Common myeloid progenitor, CD34-positive (primary cell): ENCODE data around the gene CRYGN.
A peak's percentile ranks its signal among the peaks of the same experiment; 100 is the strongest.

Source experiments
- CTCF ChIA-PET: fragments of 350-600 bp; sonication (Branson Sonifier 250); formaldehyde crosslinking; loops from one replicate; lab custom pipeline; 2021; ENCODE audit warnings: antibody characterized with exemption; lab: Charles Lee
- POLR2A ChIA-PET: fragments of 350-600 bp; sonication (Branson Sonifier 250); formaldehyde crosslinking; loops from one replicate; lab custom pipeline; 2021; ENCODE audit warnings: antibody characterized with exemption; lab: Charles Lee
- DNase-seq, 3 donors: peaks; one replicate each; pipeline versions ENCODE4 v3.0.0 to v3.0.0-alpha.2; 2013
- H3K27ac ChIP-seq, 2 experiments: 1 replicate in 1 of 2; 2 replicates in 1 of 2; pipeline ENCODE4 v1.7.0; 2013; ENCODE audit warnings: inconsistent platforms in 2 of 2, low read length in 2 of 2, mild to moderate bottlenecking in 2 of 2, low read depth in 1 of 2, moderate library complexity in 1 of 2; ENCODE audit not compliant: severe bottlenecking in 2 of 2, insufficient read depth in 1 of 2, poor library complexity in 1 of 2
- H3K27me3 ChIP-seq, 5 experiments: replicated peaks in 2 of 5; 1 replicate in 3 of 5; 2 replicates in 2 of 5; pipeline versions ENCODE4 v1.6.1 to v1.7.0; 2013; ENCODE audit warnings: low read length in 4 of 5, mild to moderate bottlenecking in 2 of 5, moderate library complexity in 2 of 5, inconsistent platforms in 1 of 5; ENCODE audit not compliant: insufficient read depth in 5 of 5, control insufficient read depth in 4 of 5
- H3K36me3 ChIP-seq, 4 experiments: 1 replicate in 2 of 4; 2 replicates in 2 of 4; pipeline versions ENCODE4 v1.6.1 to v1.7.0; 2013; ENCODE audit warnings: low read length in 3 of 4, control low read depth in 1 of 4, mild to moderate bottlenecking in 1 of 4; ENCODE audit not compliant: control insufficient read depth in 4 of 4, insufficient read depth in 4 of 4
- H3K4me1 ChIP-seq, 4 experiments: 1 replicate in 3 of 4; 2 replicates in 1 of 4; pipeline versions ENCODE4 v1.6.1 to v1.7.1; 2013; ENCODE audit warnings: low read length in 3 of 4, mild to moderate bottlenecking in 3 of 4, control low read depth in 1 of 4, inconsistent platforms in 1 of 4, moderate library complexity in 1 of 4; ENCODE audit not compliant: control insufficient read depth in 4 of 4, insufficient read depth in 4 of 4; ENCODE audit errors: control extremely low read depth in 1 of 4
- H3K4me3 ChIP-seq, 7 experiments: 1 replicate in 4 of 7; 2 replicates in 3 of 7; pipeline versions ENCODE4 v1.5.1 to v1.7.0; 2013; ENCODE audit warnings: mild to moderate bottlenecking in 7 of 7, low read length in 6 of 7, moderate library complexity in 6 of 7, inconsistent platforms in 2 of 7, low read depth in 2 of 7, control low read depth in 1 of 7; ENCODE audit not compliant: insufficient read depth in 4 of 7, control insufficient read depth in 1 of 7; ENCODE audit errors: extremely low read depth in 1 of 7
- H3K9me3 ChIP-seq, 5 experiments: 1 replicate in 4 of 5; 2 replicates in 1 of 5; pipeline versions ENCODE4 v1.6.1 to v1.7.1; 2013; ENCODE audit warnings: low read length in 4 of 5, mild to moderate bottlenecking in 2 of 5, inconsistent platforms in 1 of 5, low read depth in 1 of 5, moderate library complexity in 1 of 5; ENCODE audit not compliant: control insufficient read depth in 4 of 5, insufficient read depth in 2 of 5; ENCODE audit errors: control extremely low read depth in 1 of 5
- WGBS: methylation state at CpG from one replicate; pipeline ENCODE4 v1.1.5; 2013; ENCODE audit not compliant: insufficient coverage; 5-methylcytosine and 5-hydroxymethylcytosine counted together

The CRYGN gene

DNA sequence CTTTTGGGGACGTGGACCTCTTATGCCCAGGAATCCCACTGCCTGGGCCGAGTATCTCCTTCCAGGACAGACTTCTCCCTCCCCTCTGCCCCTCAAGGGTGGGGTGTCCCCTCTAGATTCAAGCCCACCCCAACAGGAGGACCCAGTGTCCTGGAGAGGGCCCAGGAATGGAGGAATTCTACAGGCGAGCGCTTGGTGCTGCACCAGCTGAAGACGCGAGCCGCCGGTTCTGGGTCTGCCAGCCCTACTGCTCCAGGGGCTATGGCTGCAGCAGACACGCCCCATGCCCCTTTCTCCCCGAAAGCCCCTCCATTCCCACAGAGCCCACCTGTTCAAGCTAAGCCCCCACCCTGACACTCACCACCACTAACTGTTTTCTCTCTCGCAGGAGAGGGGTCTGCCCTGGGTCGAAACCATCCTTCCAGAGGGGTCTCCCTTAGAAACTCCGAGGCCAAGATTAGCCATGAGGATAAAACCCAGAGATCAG is 8.6 kb downstream of the CRYGN start:
- ChIA-PET POLR2A (no interaction called here), CTCF (interaction anchor here (0.9 kb wide), 1 partner anchor 63 kb away, joined by 3 read pairs; no protein-coding TSS in a partner anchor)
- Histone ChIP-seq H3K36me3 (no peaks in the 10 kb centered on the region), H3K4me3 (no peak overlapping the region), H3K9me3 (no peaks in the 10 kb centered on the region), H3K27ac (no peak overlapping the region), H3K4me1 (peaks cover 0 to 40% (median 23%) of the 10 kb centered on the region in 4 experiments), H3K27me3 (peaks cover 0 to 24% (median 4%) of the 10 kb centered on the region in 5 experiments)
- DNase-seq = no peak
- WGBS = 96% methylated on average over 9 of the region's 13 CpGs

DNA sequence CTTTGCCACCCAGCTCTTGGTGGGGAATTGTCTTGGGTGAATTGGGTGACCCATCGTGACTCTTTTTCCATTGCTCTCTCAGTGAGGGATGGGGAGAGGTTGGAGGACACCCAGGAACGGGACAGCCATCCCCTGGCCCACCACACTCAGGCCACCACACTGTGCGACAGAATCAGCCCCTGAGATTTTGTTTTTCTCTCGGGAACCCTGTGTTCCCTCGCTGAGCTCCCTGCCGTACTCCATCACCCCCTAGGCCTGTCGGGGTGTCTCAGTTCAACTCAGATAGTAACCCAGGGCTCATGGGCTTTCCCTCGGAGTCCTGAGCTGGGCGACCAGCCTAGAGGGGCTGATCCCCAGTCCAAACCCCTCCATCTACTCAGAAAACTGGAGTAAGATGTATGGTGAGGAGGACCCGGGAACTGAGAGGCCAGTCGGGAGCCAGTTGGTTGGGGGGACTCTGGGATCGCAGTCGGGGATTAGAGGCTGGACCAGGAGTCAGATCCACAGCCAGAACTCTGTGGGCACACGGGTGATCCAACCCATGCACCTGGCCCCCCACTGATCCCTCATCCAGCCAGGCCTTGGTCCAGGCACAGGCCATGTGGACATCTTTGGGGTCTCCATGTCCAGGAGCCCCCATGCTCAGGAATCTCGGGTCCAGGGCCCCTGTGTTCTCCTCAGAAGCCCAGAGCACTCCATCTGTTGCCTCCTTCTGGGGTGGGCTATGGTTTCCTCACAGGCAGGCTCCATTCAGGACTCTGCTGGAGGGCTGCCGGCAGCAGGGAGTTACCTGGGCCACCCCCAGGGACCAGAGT is 9.3 kb downstream of the CRYGN start:
- Histone ChIP-seq H3K4me1 (peaks cover 0 to 40% (median 23%) of the 10 kb centered on the region in 4 experiments), H3K27ac (no peak overlapping the region), H3K9me3 (no peaks in the 10 kb centered on the region), H3K4me3 (no peak overlapping the region), H3K36me3 (no peaks in the 10 kb centered on the region), H3K27me3 (peaks cover 0 to 26% (median 4%) of the 10 kb centered on the region in 5 experiments)
- CTCF ChIA-PET = interaction anchor here (1.2 to 1.3 kb wide), 2 partner anchors 18 kb away, joined by 3 to 4 read pairs; no protein-coding TSS in a partner anchor
- POLR2A ChIA-PET = no interaction called here
- no peak for DNase-seq
- 97% methylated on average over 6 of the region's 16 CpGs for WGBS

DNA sequence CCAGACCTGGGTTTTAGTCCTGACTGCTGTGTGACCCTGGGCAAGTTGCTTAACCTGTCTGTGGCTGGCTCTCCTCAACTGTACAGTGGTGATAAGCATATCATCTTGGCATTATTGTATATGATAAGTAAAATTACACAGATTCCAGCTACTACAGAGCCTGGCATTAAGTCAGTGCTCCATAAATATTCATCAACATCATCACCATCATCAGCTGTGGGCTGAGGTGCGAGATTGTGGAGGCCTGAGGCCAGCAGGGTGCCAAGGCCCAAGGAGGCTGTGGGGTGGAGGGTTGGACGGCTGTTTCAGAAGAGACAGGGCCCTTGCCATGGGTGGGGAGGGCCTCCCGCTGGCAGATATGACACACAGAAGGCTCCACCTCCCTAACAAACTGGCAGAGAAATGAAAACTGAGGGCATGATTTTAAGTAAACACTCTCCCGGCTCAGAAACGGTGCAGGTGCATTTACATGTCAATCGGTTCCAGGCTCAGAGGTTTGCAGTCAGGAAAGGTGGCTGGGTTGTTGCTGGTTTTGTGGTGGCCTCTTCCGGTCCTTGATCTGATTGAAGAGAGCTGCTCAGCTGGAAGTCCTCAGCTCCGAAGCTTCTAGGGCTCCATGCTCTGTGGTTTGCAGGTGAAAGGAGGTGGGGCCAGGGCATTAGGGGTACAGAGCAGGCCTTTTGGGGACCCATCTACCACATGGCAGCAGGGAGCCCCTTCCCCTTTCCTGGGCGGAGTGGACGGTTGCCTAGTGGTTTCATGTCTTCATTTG is 10.2 kb downstream of the CRYGN start:
- H3K4me3 ChIP-seq = no peak overlapping the region

DNA sequence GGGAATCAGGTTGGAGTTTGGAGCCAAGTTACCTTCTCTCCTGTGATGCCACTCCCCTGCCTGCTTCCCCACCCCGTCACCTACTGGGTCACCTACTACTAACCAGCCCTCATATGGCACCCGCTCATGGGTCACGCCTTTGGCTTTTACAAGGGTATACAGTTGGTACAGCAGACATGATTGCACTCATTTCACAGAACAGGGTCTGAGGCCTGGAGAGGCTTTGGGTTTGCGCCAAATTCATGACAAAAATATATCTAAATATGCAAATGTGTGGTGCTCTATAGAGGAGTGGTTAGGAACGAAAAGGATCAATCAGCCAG is 10.7 kb downstream of the CRYGN start:
- Histone ChIP-seq H3K27me3 (peaks cover 0 to 27% (median 4%) of the 10 kb centered on the region in 5 experiments), H3K27ac (no peak overlapping the region), H3K4me1 (peaks cover 0 to 40% (median 23%) of the 10 kb centered on the region in 4 experiments), H3K9me3 (no peaks in the 10 kb centered on the region), H3K4me3 (no peak overlapping the region), H3K36me3 (no peaks in the 10 kb centered on the region)
- no peak for DNase-seq
- WGBS = 100% methylated on average over 3 of the region's 5 CpGs
- ChIA-PET CTCF (interaction anchor here (1.3 kb wide), 1 partner anchor 20 kb away, joined by 4 read pairs; no protein-coding TSS in a partner anchor), POLR2A (no interaction called here)

More for the DNA sequence above, 10.2 kb downstream of the CRYGN start:
- ChIA-PET CTCF (interaction anchor here (1.2 to 1.3 kb wide), 2 partner anchors 18 to 19 kb away, joined by 3 to 4 read pairs; no protein-coding TSS in a partner anchor), POLR2A (no interaction called here)
- Histone ChIP-seq H3K4me1 (peaks cover 0 to 40% (median 23%) of the 10 kb centered on the region in 4 experiments), H3K9me3 (no peaks in the 10 kb centered on the region), H3K36me3 (no peaks in the 10 kb centered on the region), H3K27me3 (peaks cover 0 to 27% (median 4%) of the 10 kb centered on the region in 5 experiments), H3K27ac (no peak overlapping the region)
- DNase-seq = peak in 2 of 3 donors; percentile 72 to 77
- 10% methylated on average over 4 of the region's 10 CpGs for WGBS

- whole genome bisulfite sequencing = 65% methylated on average over 11 of the region's 13 CpGs
- Histone ChIP-seq H3K9me3 (no peaks in the 10 kb centered on the region), H3K4me1 (peaks cover 0 to 39% (median 23%) of the 10 kb centered on the region in 4 experiments), H3K4me3 (no peak overlapping the region), H3K27ac (no peak overlapping the region), H3K27me3 (peaks cover 0 to 27% (median 2%) of the 10 kb centered on the region in 5 experiments), H3K36me3 (no peaks in the 10 kb centered on the region)
- ChIA-PET POLR2A (no interaction called here), CTCF (interaction anchor here (1.3 kb wide), 1 partner anchor 20 kb away, joined by 4 read pairs; no protein-coding TSS in a partner anchor)
- no peak for DNase-seq
These were observed 11.3 kb downstream of the CRYGN start for GRCh38 chr7:151428378-151429236.

GRCh38 chr7:151427705-151428377 is 12.1 kb downstream of the CRYGN start:
- no peak overlapping the region for H3K4me3 ChIP-seq
- DNase-seq = no peak
- no peak overlapping the region for H3K27ac ChIP-seq
- peaks cover 0 to 29% (median 2%) of the 10 kb centered on the region in 5 experiments for H3K27me3 ChIP-seq
- POLR2A ChIA-PET = no interaction called here
- CTCF ChIA-PET = no interaction called here
- 100% methylated on average over 2 of the region's 10 CpGs for WGBS
- H3K9me3 ChIP-seq = peaks cover 0 to 3% (median 0%) of the 10 kb centered on the region in 5 experiments
- H3K36me3 ChIP-seq = no peaks in the 10 kb centered on the region
- H3K4me1 ChIP-seq = peaks cover 0 to 32% (median 18%) of the 10 kb centered on the region in 4 experiments
